ENCODE measurements around the gene ZDHHC3.

DNA sequence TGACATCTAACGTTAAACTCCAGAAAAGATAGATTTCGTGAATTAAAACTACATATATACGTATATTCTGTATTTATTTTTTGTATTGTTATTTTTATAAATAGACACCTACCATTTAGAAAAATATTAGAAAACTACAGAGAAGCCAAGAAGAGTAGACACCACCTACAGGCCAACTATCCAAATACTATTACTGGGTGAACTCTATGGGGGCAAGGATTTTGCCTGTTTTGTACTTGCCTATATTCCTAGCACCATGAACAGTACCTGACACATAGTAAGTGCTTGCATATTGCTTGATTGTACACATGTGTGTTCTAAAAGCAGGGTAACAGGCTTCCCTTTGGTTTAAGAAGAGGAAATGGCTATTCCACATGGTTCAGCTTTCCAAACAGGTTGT is 25.8 kb upstream of the ZDHHC3 start:
- TF ChIP-seq CTCF (IDR thresholded peaks at IDR 0.05; ENCODE audit: insufficient read depth, low read length) = no peak
- no peak for TF ChIP-seq POLR2AphosphoS5 (IDR thresholded peaks at IDR 0.05; ENCODE audit: low read depth)
- TF ChIP-seq REST (IDR thresholded peaks at IDR 0.05; ENCODE audit: insufficient replicate concordance, low read depth) = no peak
